ENCODE measurements around the gene SRSF8. TPM values are rescaled to one million over a fixed set of nuclear protein-coding genes. Genes with fewer than 3 reads are reported as not detected.

SRSF8 gene
- total RNA-seq, 1 experiment from 2014 or later: 48.5 TPM

- CTCF ChIA-PET: interaction anchor here (1.9 kb wide), 1 partner anchor 26 kb away, joined by 12 read pairs; no protein-coding TSS in a partner anchor
- no TSS peak for BruUV-seq (replicated peaks)
- peaks cover 7% of the 10 kb centered on the region for H3K36me3 Mint-ChIP-seq (ENCODE audit: insufficient read depth, unreplicated experiment)
- no peak for DNase-seq (ENCODE audit: unreplicated experiment)
- no peaks in the 10 kb centered on the region for H3K27me3 Mint-ChIP-seq (ENCODE audit: insufficient read depth, unreplicated experiment)
- POLR2A ChIA-PET: interaction anchor here (0.6 to 10.3 kb wide), 6 partner anchors 11 to 153 kb away, joined by 3 to 108 read pairs (median 14); partner anchors contain the start of genes CWC15, KDM4D and SRSF8
- no peaks in the 10 kb centered on the region for H3K9me3 Mint-ChIP-seq (ENCODE audit: unreplicated experiment)
- intact Hi-C loops (cut with micrococcal nuclease): no loop called here
- H3K27ac Mint-ChIP-seq (ENCODE audit: low read depth, unreplicated experiment): no peak overlapping the region
- no peak for TF ChIP-seq CTCF (IDR thresholded peaks at IDR 0.05; ENCODE audit: unreplicated experiment)
- H3K4me3 Mint-ChIP-seq (ENCODE audit: unreplicated experiment): no peak overlapping the region
- peaks cover 21% of the 10 kb centered on the region for H3K4me1 Mint-ChIP-seq (ENCODE audit: insufficient read depth, unreplicated experiment)
These were observed 30.5 kb downstream of the SRSF8 start for GRCh38 chr11:95097209-95097608.

- Mint-ChIP-seq H3K36me3 (ENCODE audit: insufficient read depth, unreplicated experiment) (peaks cover 7% of the 10 kb centered on the region), H3K27me3 (ENCODE audit: insufficient read depth, unreplicated experiment) (no peaks in the 10 kb centered on the region), H3K9me3 (ENCODE audit: unreplicated experiment) (no peaks in the 10 kb centered on the region), H3K27ac (ENCODE audit: low read depth, unreplicated experiment) (no peak overlapping the region), H3K4me3 (ENCODE audit: unreplicated experiment) (no peak overlapping the region), H3K4me1 (ENCODE audit: insufficient read depth, unreplicated experiment) (peaks cover 10% of the 10 kb centered on the region)
- no TSS peak for BruUV-seq (replicated peaks)
- DNase-seq (ENCODE audit: unreplicated experiment): no peak
- POLR2A ChIA-PET: interaction anchor here (0.6 to 4.9 kb wide), 4 partner anchors 8 to 661 kb away, joined by 3 to 24 read pairs (median 14); partner anchors contain the start of gene SRSF8
- TF ChIP-seq CTCF (IDR thresholded peaks at IDR 0.05; ENCODE audit: unreplicated experiment): no peak
- intact Hi-C loops (cut with micrococcal nuclease): no loop called here
- CTCF ChIA-PET: interaction anchor here (1.2 to 1.9 kb wide), 6 partner anchors 8 to 48 kb away, joined by 3 to 12 read pairs (median 6); no protein-coding TSS in a partner anchor
These were observed 32.1 kb downstream of the SRSF8 start for GRCh38 chr11:95098826-95099225.

- intact Hi-C loops (cut with micrococcal nuclease): no loop called here
- BruUV-seq (replicated peaks): no TSS peak
- CTCF ChIA-PET: interaction anchor here (1.7 kb wide), 1 partner anchor 32 kb away, joined by 5 read pairs; no protein-coding TSS in a partner anchor
These were observed 33.5 kb downstream of the SRSF8 start for GRCh38 chr11:95100191-95100648.

More at GRCh38 chr11:95100191-95100648, 33.5 kb downstream of the SRSF8 start:
- peaks cover 7% of the 10 kb centered on the region for H3K36me3 Mint-ChIP-seq (ENCODE audit: insufficient read depth, unreplicated experiment)
- no peaks in the 10 kb centered on the region for H3K27me3 Mint-ChIP-seq (ENCODE audit: insufficient read depth, unreplicated experiment)
- no peaks in the 10 kb centered on the region for H3K9me3 Mint-ChIP-seq (ENCODE audit: unreplicated experiment)
- POLR2A ChIA-PET: interaction anchor here (0.6 to 2.9 kb wide), 2 partner anchors 8 to 728 kb away, joined by 5 to 20 read pairs; no protein-coding TSS in a partner anchor
- peaks cover 10% of the 10 kb centered on the region for H3K4me1 Mint-ChIP-seq (ENCODE audit: insufficient read depth, unreplicated experiment)
- TF ChIP-seq CTCF (IDR thresholded peaks at IDR 0.05; ENCODE audit: unreplicated experiment): no peak
- no peak for DNase-seq (ENCODE audit: unreplicated experiment)
- peak overlapping the region; percentile 23 for H3K27ac Mint-ChIP-seq (ENCODE audit: low read depth, unreplicated experiment)
- no peak overlapping the region for H3K4me3 Mint-ChIP-seq (ENCODE audit: unreplicated experiment)
